ENCODE results near the gene MAP7D1. TPM values are rescaled to one million over a fixed set of nuclear protein-coding genes. Genes with fewer than 3 reads are reported as not detected.
A peak's percentile ranks its signal among the peaks of the same experiment; 100 is the strongest.
"Not testable (repeated sequence)": the region's sequence is repeated elsewhere in the genome, so short reads cannot be mapped to it uniquely, and the experiment has no call there.

MAP7D1 gene
- total RNA-seq, 1 donor: 142 TPM

GRCh38 chr1:36223996-36224536 is 68.1 kb downstream of the MAP7D1 start, which contains the start of gene THRAP3:
Gene THRAP3 (plus strand): TSS chr1:36224443. CDS start chr1:36282564, 58,121 bp downstream.
- H3K4me3 ChIP-seq (ENCODE audit: low read depth, low read length): peak within 1 kb of the TSS; percentile 78
- TF ChIP-seq, protein P1, sequence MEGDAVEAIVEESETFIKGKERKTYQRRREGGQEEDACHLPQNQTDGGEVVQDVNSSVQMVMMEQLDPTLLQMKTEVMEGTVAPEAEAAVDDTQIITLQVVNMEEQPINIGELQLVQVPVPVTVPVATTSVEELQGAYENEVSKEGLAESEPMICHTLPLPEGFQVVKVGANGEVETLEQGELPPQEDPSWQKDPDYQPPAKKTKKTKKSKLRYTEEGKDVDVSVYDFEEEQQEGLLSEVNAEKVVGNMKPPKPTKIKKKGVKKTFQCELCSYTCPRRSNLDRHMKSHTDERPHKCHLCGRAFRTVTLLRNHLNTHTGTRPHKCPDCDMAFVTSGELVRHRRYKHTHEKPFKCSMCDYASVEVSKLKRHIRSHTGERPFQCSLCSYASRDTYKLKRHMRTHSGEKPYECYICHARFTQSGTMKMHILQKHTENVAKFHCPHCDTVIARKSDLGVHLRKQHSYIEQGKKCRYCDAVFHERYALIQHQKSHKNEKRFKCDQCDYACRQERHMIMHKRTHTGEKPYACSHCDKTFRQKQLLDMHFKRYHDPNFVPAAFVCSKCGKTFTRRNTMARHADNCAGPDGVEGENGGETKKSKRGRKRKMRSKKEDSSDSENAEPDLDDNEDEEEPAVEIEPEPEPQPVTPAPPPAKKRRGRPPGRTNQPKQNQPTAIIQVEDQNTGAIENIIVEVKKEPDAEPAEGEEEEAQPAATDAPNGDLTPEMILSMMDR (IDR thresholded peaks at IDR 0.05; ENCODE audit: insufficient read depth, low read depth, low read length): no peak
- DNase-seq (ENCODE audit: low read depth): peak; percentile 100

- TF ChIP-seq, protein P1 (IDR thresholded peaks at IDR 0.05; ENCODE audit: insufficient read depth, low read depth, low read length): peak; percentile 57
- DNase-seq (ENCODE audit: low read depth): peak; percentile 93
- H3K4me3 ChIP-seq (ENCODE audit: low read depth, low read length): peak overlapping the region; percentile 78
Measured at GRCh38 chr1:36224537-36225282, 68.8 kb downstream of the MAP7D1 start.

DNA sequence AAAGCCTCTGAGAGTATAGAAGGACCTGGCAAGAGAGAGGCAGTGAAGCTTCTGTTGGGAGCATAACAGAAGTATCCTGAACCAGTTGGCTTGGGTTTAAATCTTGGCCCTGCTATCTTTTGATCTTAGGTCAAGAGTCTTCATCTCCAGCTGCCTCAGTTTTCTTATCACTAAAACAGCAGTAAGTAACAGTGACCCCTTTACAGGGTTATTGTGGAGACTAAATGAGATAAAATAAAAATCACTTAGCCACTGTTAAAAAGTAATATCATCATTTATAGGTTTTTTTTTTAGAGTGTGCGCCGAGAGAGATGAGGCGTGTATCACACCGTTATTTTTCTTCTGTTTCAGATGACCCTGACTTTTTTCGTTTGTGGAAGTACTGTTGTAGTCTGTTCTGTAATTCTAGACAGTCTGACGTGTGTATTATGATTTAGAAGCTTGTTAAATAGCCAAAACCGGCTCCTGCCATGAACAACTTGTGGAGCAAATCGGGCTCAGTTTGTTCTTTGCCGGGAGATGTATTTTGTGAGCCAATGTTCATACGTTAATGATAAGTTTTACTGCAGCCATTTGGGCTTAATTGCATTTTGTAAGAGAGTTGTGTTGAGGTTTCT is 69.4 kb downstream of the MAP7D1 start:
- H3K4me3 ChIP-seq (ENCODE audit: low read depth, low read length): peak overlapping the region; percentile 78
- TF ChIP-seq, protein P1 (IDR thresholded peaks at IDR 0.05; ENCODE audit: insufficient read depth, low read depth, low read length): no peak
- DNase-seq (ENCODE audit: low read depth): peak; percentile 47

GRCh38 chr1:36230279-36230678 is 74.3 kb downstream of the MAP7D1 start:
- H3K4me3 ChIP-seq (ENCODE audit: low read depth, low read length); DNase-seq (ENCODE audit: low read depth): not testable (repeated sequence)

Small RNA genes within 50 kb of the gene (small RNA-seq; reads per million reads assigned to genes)
- gene RN7SL131P: not detected

Other genes starting within 250 kb of the MAP7D1 start
- gene AGO3, start 225.1 kb upstream of the MAP7D1 start, total RNA-seq: 12.9 and 16.8 TPM in 2 replicates
- gene TEKT2, start 72.1 kb upstream of the MAP7D1 start, total RNA-seq: under 0.01 TPM in 1 of 2 replicates, not detected in the other
- 25.0 and 26.4 TPM in 2 replicates for gene ADPRS, start 67.3 kb upstream of the MAP7D1 start, total RNA-seq
- gene COL8A2, start 30.9 kb upstream of the MAP7D1 start, total RNA-seq: 4.7 and 6.8 TPM in 2 replicates
- gene TRAPPC3, start 6.7 kb upstream of the MAP7D1 start, total RNA-seq: 94.6 and 102 TPM in 2 replicates
- gene THRAP3, start 68.3 kb downstream of the MAP7D1 start, total RNA-seq: 120 and 130 TPM in 2 replicates
- gene SH3D21, start 150.2 kb downstream of the MAP7D1 start, total RNA-seq: 3.9 and 5.8 TPM in 2 replicates
- 191 and 305 TPM in 2 replicates for gene EVA1B, start 167.5 kb downstream of the MAP7D1 start, total RNA-seq
- 17.4 and 24.6 TPM in 2 replicates for gene STK40, start 229.8 kb downstream of the MAP7D1 start, total RNA-seq
- gene LSM10, start 241.7 kb downstream of the MAP7D1 start, total RNA-seq: 6.9 and 10.0 TPM in 2 replicates

All from fibroblast of villous mesenchyme (primary cell).